HCT116 (cell line): Measurements from ENCODE around the gene CLDN9. TPM values are rescaled to one million over a fixed set of nuclear protein-coding genes. Genes with fewer than 3 reads are reported as not detected.

Source experiments
- ATAC-seq: fragments of 200-7000 bp; cut with Tn5 transposase; 2 replicates; pipeline ENCODE4 v1.9.1; 2020; ENCODE audit warnings: mild to moderate bottlenecking, moderate library complexity
- BruUV-seq: library from RNA; stranded (reverse); fragments of 400-500 nt; replicated peaks from 2 replicates; lab custom pipeline; 2021; lab: Mats Ljungman, UMichigan
- CTCF ChIA-PET: fragments of 300-600 bp; sonication (Branson Sonifier 250); formaldehyde crosslinking; loops from one replicate; lab custom pipeline; 2021; ENCODE audit warnings: antibody characterized with exemption; lab: Charles Lee
- POLR2A ChIA-PET: fragments of 300-600, 350-600 bp; sonication (Branson Sonifier 250); formaldehyde crosslinking; loops from one replicate; lab custom pipeline; 2021; ENCODE audit warnings: antibody characterized with exemption; lab: Charles Lee
- RAD21 ChIA-PET, 2 experiments: fragments of 300-600 bp; sonication (Branson Sonifier 250); formaldehyde crosslinking; loops; one replicate each; lab custom pipeline; 2023; ENCODE audit warnings: low total read pairs in 2 of 2; ENCODE audit not compliant: uncharacterized antibody in 2 of 2, unreplicated experiment in 2 of 2, low non-redundant PET in 1 of 2; lab: Charles Lee
- DNase-seq: peaks from one replicate; pipeline ENCODE4 v3.0.0-alpha.2; 2010; ENCODE audit warnings: low read depth, low spot score
- H2AFZ ChIP-seq: fragments of 200-600 bp; shearing (Covaris generic), sonication (generic); 2 replicates; pipeline ENCODE4 v1.6.1; 2017; ENCODE audit warnings: low read depth, mixed run types, mixed read lengths, antibody characterized with exemption, low read length; ENCODE audit not compliant: poor library complexity, severe bottlenecking
- H3K27ac ChIP-seq: 2 replicates; pipeline ENCODE4 v1.5.1; 2012; ENCODE audit warnings: low read depth, low read length
- H3K27me3 ChIP-seq: fragments of 200-600 bp; sonication (generic); 2 replicates; pipeline ENCODE4 v1.6.1; 2016; ENCODE audit warnings: mixed run types, low read length, mixed read lengths; ENCODE audit not compliant: insufficient read depth
- H3K36me3 ChIP-seq, 2 experiments: fragments of 200-500 bp in 1 of 2; fragments of 200-600 bp in 1 of 2; sonication (Bioruptor generic) in 1 of 2; sonication (generic) in 1 of 2; 2 replicates each; pipeline versions ENCODE4 v1.5.1 to v1.6.1; 2014 to 2016; ENCODE audit warnings: low read length in 2 of 2, inconsistent platforms in 1 of 2, mixed read lengths in 1 of 2, mixed run types in 1 of 2; ENCODE audit not compliant: insufficient read depth in 2 of 2, control insufficient read depth in 1 of 2
- H3K4me1 ChIP-seq, 2 experiments: fragments of 200-600 bp in 1 of 2; sonication (generic) in 1 of 2; 2 replicates each; pipeline versions ENCODE4 v1.5.1 to v1.6.1; 2012 to 2017; ENCODE audit warnings: low read length in 2 of 2, inconsistent platforms in 1 of 2, mild to moderate bottlenecking in 1 of 2, mixed read lengths in 1 of 2, mixed run types in 1 of 2, moderate library complexity in 1 of 2; ENCODE audit not compliant: insufficient read depth in 2 of 2, control insufficient read depth in 1 of 2
- H3K4me2 ChIP-seq: fragments of 200-600 bp; sonication (generic); 2 replicates; pipeline ENCODE4 v1.6.1; 2017; ENCODE audit warnings: mixed run types, low read length, mixed read lengths
- H3K4me3 ChIP-seq, 2 experiments: fragments of 200-600 bp in 1 of 2; sonication (generic) in 1 of 2; replicated peaks in 1 of 2; 2 replicates each; pipeline ENCODE4 v1.5.1; 2011 to 2016; ENCODE audit warnings: low read length in 2 of 2, control low read depth in 1 of 2, low read depth in 1 of 2, mild to moderate bottlenecking in 1 of 2, mixed read lengths in 1 of 2, mixed run types in 1 of 2
- H3K79me2 ChIP-seq: fragments of 200-600 bp; sonication (generic); 2 replicates; pipeline ENCODE4 v1.6.1; 2017; ENCODE audit warnings: mild to moderate bottlenecking, mixed run types, low read length, moderate library complexity, mixed read lengths; ENCODE audit not compliant: insufficient read depth
- H3K9ac ChIP-seq: fragments of 200-600 bp; sonication (generic); 2 replicates; pipeline ENCODE4 v1.6.1; 2016; ENCODE audit warnings: low read length, mixed read lengths
- H3K9me2 ChIP-seq: fragments of 200-600 bp; sonication (generic), shearing (Covaris generic); 2 replicates; pipeline ENCODE4 v1.6.1; 2017; ENCODE audit warnings: mixed run types, mild to moderate bottlenecking, moderate library complexity; ENCODE audit not compliant: insufficient read depth
- H3K9me3 ChIP-seq, 2 experiments: fragments of 200-500 bp in 1 of 2; fragments of 200-600 bp in 1 of 2; sonication (Bioruptor generic) in 1 of 2; sonication (generic) in 1 of 2; 2 replicates each; pipeline ENCODE4 v1.6.1; 2014 to 2017; ENCODE audit warnings: low read length in 2 of 2, mixed read lengths in 2 of 2, inconsistent platforms in 1 of 2, low read depth in 1 of 2, mild to moderate bottlenecking in 1 of 2, mixed run types in 1 of 2, moderate library complexity in 1 of 2; ENCODE audit not compliant: control insufficient read depth in 1 of 2, insufficient read depth in 1 of 2
- H4K20me1 ChIP-seq: fragments of 200-600 bp; sonication (generic), shearing (Covaris generic); 2 replicates; pipeline ENCODE4 v1.6.1; 2017; ENCODE audit warnings: mixed run types, mild to moderate bottlenecking, moderate library complexity; ENCODE audit not compliant: insufficient read depth
- ATF3 ChIP-seq: IDR thresholded peaks from 2 replicates; pipeline ENCODE4 v1.6.1; 2012
- CTCF ChIP-seq, 3 experiments: fragments of 200-600 bp in 1 of 3; sonication (generic) in 1 of 3; IDR thresholded peaks in 2 of 3; conservative IDR thresholded peaks in 1 of 3; 2 replicates each; pipeline ENCODE4 v1.5.1; 2012 to 2017; ENCODE audit warnings: low read depth in 2 of 3, low read length in 2 of 3, antibody characterized with exemption in 1 of 3, borderline replicate concordance in 1 of 3, control low read depth in 1 of 3, mild to moderate bottlenecking in 1 of 3, mixed read lengths in 1 of 3, mixed run types in 1 of 3, moderate library complexity in 1 of 3; ENCODE audit not compliant: insufficient read depth in 1 of 3
- ELF1 ChIP-seq: IDR thresholded peaks from 2 replicates; pipeline ENCODE4 v1.6.1; 2012; ENCODE audit warnings: low read depth, borderline replicate concordance
- EZH2 ChIP-seq: fragments of 200-600 bp; sonication (generic); IDR thresholded peaks from 2 replicates; pipeline ENCODE4 v1.6.1; 2017; ENCODE audit warnings: antibody characterized with exemption, mixed run types
- EZH2phosphoT487 ChIP-seq: fragments of 200-600 bp; IDR thresholded peaks from 2 replicates; pipeline ENCODE4 v1.6.1; 2018; ENCODE audit warnings: antibody characterized with exemption, borderline replicate concordance
- FOSL1 ChIP-seq: IDR thresholded peaks from 2 replicates; pipeline ENCODE4 v1.6.1; 2012; ENCODE audit warnings: low read depth
- RAD21 ChIP-seq: IDR thresholded peaks from 2 replicates; pipeline ENCODE4 v1.6.1; 2012; ENCODE audit warnings: low read depth, mild to moderate bottlenecking
- SIN3A ChIP-seq: IDR thresholded peaks from 2 replicates; pipeline ENCODE4 v1.6.1; 2012; ENCODE audit warnings: low read depth
- SRF ChIP-seq: IDR thresholded peaks from 2 replicates; pipeline ENCODE4 v1.6.1; 2012; ENCODE audit warnings: low read depth
- TCF7L2 ChIP-seq: IDR thresholded peaks from 2 replicates; pipeline ENCODE4 v1.7.0; 2011; ENCODE audit warnings: borderline replicate concordance, inconsistent platforms; ENCODE audit not compliant: insufficient read depth, insufficient read length; ENCODE audit errors: extremely low read depth
- ZFX ChIP-seq: fragments of 450-650 bp; IDR thresholded peaks from 2 replicates; pipeline ENCODE4 v1.6.1; 2017
- ZNF274 ChIP-seq: fragments of 200-500 bp; sonication (Bioruptor generic); IDR thresholded peaks from 2 replicates; pipeline ENCODE4 v1.6.1; 2014; ENCODE audit warnings: mild to moderate bottlenecking, low read depth, low read length, inconsistent platforms
- intact Hi-C: fragments of 100-400 bp; cut with micrococcal nuclease; formaldehyde crosslinking; loops from 2 replicates; pipeline ENCODE4 v1.10.0; 2022
- total RNA-seq: library from RNA; stranded (reverse); gene quantifications from one replicate; pipeline ENCODE4 v1.2.1, GENCODE V29; 2021; ENCODE audit not compliant: unreplicated experiment

CLDN9 gene
- total RNA-seq, 1 experiment from 2014 or later = 0.76 TPM

- H3K79me2 ChIP-seq = no peaks in the 10 kb centered on the region
- ChIA-PET RAD21 (no interaction called here), CTCF (no interaction called here), POLR2A (interaction anchor here (0.6 kb wide), 1 partner anchor 29 kb away, joined by 3 read pairs; no protein-coding TSS in a partner anchor)
- no peak overlapping the region; the same call in 1 of the 2 replicates for H3K27ac ChIP-seq
- H3K4me1 ChIP-seq = peaks cover 11 to 28% of the 10 kb centered on the region in 2 experiments
- H3K4me3 ChIP-seq = no peak overlapping the region
- no peaks in the 10 kb centered on the region for H3K9me2 ChIP-seq
- no peaks in the 10 kb centered on the region for H4K20me1 ChIP-seq
- H3K9ac ChIP-seq = no peak overlapping the region
- H3K36me3 ChIP-seq = no peaks in the 10 kb centered on the region
- BruUV-seq = no TSS peak
- no peaks in the 10 kb centered on the region for H3K9me3 ChIP-seq
- DNase-seq = no peak
- H2AFZ ChIP-seq = no peak overlapping the region
- H3K27me3 ChIP-seq = no peaks in the 10 kb centered on the region
- H3K4me2 ChIP-seq = peak overlapping the region; percentile 32
- intact Hi-C loops = no loop called here
- no peak for TF ChIP-seq CTCF (IDR thresholded peaks at IDR 0.05 in 2 of 3, conservative IDR thresholded peaks at IDR 0.05 in 1 of 3; ENCODE audit: borderline replicate concordance in 1 of 3, insufficient read depth in 1 of 3, low read depth in 2 of 3, low read length in 2 of 3)
- TF ChIP-seq FOSL1 = no peak
- no peak for TF ChIP-seq SIN3A
- TF ChIP-seq EZH2phosphoT487 = no peak
- no peak for TF ChIP-seq RAD21
- TF ChIP-seq SRF = no peak
- TF ChIP-seq ATF3 = no peak
- TF ChIP-seq ZNF274 = no peak
- no peak for TF ChIP-seq ZFX
- no peak for TF ChIP-seq EZH2
- TF ChIP-seq ELF1 = no peak
- TF ChIP-seq TCF7L2 = no peak
- ATAC-seq = peak; percentile 55
Observed at GRCh38 chr16:2990891-2991290, 21.8 kb upstream of the CLDN9 start.
